Trophoblast cell (in vitro differentiated cells and primary cell): ENCODE results near the gene RASL10B.

Experiments used
- DNase-seq, 2 donors: peaks; one replicate each; pipeline ENCODE4 v3.0.0-alpha.2; 2016
- H2AFZ ChIP-seq: 2 replicates; pipeline ENCODE4 v1.6.1; 2013; ENCODE audit warnings: low read length, moderate library complexity, mild to moderate bottlenecking; ENCODE audit not compliant: insufficient read depth, poor library complexity
- H2AK5ac ChIP-seq: 2 replicates; pipeline ENCODE4 v1.6.1; 2013; ENCODE audit warnings: mild to moderate bottlenecking, low read length
- H2BK120ac ChIP-seq: 2 replicates; pipeline ENCODE4 v1.6.1; 2013; ENCODE audit warnings: low read length, mild to moderate bottlenecking, moderate library complexity; ENCODE audit not compliant: insufficient read depth, poor library complexity
- H2BK12ac ChIP-seq: 2 replicates; pipeline ENCODE4 v1.6.1; 2013; ENCODE audit warnings: mild to moderate bottlenecking, low read length, moderate library complexity
- H2BK5ac ChIP-seq: 2 replicates; pipeline ENCODE4 v1.6.1; 2013; ENCODE audit warnings: low read length, low read depth, moderate library complexity, mild to moderate bottlenecking; ENCODE audit not compliant: poor library complexity
- H3K14ac ChIP-seq: 2 replicates; pipeline ENCODE4 v1.6.1; 2013; ENCODE audit warnings: mild to moderate bottlenecking, low read length
- H3K18ac ChIP-seq: 2 replicates; pipeline ENCODE4 v1.6.1; 2013; ENCODE audit warnings: mild to moderate bottlenecking, low read length
- H3K23ac ChIP-seq: 2 replicates; pipeline ENCODE4 v1.6.1; 2013; ENCODE audit warnings: low read length
- H3K27ac ChIP-seq: 2 replicates; pipeline ENCODE4 v1.5.1; 2013; ENCODE audit warnings: low read depth, mild to moderate bottlenecking, inconsistent platforms, low read length, moderate library complexity
- H3K27me3 ChIP-seq: 2 replicates; pipeline ENCODE4 v1.6.1; 2013; ENCODE audit warnings: inconsistent platforms, mild to moderate bottlenecking, low read length, moderate library complexity; ENCODE audit not compliant: insufficient read depth
- H3K36me3 ChIP-seq, 2 experiments: 1 replicate in 1 of 2; 2 replicates in 1 of 2; pipeline ENCODE4 v1.6.1; 2013; ENCODE audit warnings: low read length in 2 of 2, mild to moderate bottlenecking in 2 of 2, moderate library complexity in 1 of 2; ENCODE audit not compliant: insufficient read depth in 2 of 2, control insufficient read depth in 1 of 2
- H3K4ac ChIP-seq: 2 replicates; pipeline ENCODE4 v1.6.1; 2013; ENCODE audit warnings: low read depth, mild to moderate bottlenecking, low read length, moderate library complexity
- H3K4me1 ChIP-seq, 2 experiments: 1 replicate in 1 of 2; 2 replicates in 1 of 2; pipeline ENCODE4 v1.6.1; 2013; ENCODE audit warnings: low read length in 2 of 2, mild to moderate bottlenecking in 2 of 2, moderate library complexity in 1 of 2; ENCODE audit not compliant: insufficient read depth in 2 of 2, control insufficient read depth in 1 of 2
- H3K4me2 ChIP-seq: 2 replicates; pipeline ENCODE4 v1.6.1; 2013; ENCODE audit warnings: inconsistent platforms, mild to moderate bottlenecking, low read length, moderate library complexity
- H3K4me3 ChIP-seq: 2 replicates; pipeline ENCODE4 v1.5.1; 2013; ENCODE audit warnings: mild to moderate bottlenecking, low read depth, low read length, inconsistent platforms
- H3K79me1 ChIP-seq: one replicate; pipeline ENCODE4 v1.6.1; 2013; ENCODE audit warnings: low read length
- H3K79me2 ChIP-seq: 2 replicates; pipeline ENCODE4 v1.6.1; 2013; ENCODE audit warnings: low read length, mild to moderate bottlenecking; ENCODE audit not compliant: control insufficient read depth, insufficient read depth, poor library complexity
- H3K9ac ChIP-seq: 2 replicates; pipeline ENCODE4 v1.6.1; 2013; ENCODE audit warnings: mild to moderate bottlenecking, low read length
- H3K9me3 ChIP-seq: 2 replicates; pipeline ENCODE4 v1.6.1; 2013; ENCODE audit warnings: low read depth, mild to moderate bottlenecking, control low read depth, inconsistent platforms, low read length; ENCODE audit not compliant: insufficient read depth
- H4K12ac ChIP-seq: 2 replicates; pipeline ENCODE4 v1.6.1; 2013; ENCODE audit warnings: low read depth, mild to moderate bottlenecking, low read length, moderate library complexity
- H4K8ac ChIP-seq: 2 replicates; pipeline ENCODE4 v1.6.1; 2013; ENCODE audit warnings: low read depth, mild to moderate bottlenecking, low read length, moderate library complexity
- H4K91ac ChIP-seq: one replicate; pipeline ENCODE4 v1.6.1; 2013; ENCODE audit warnings: low read depth, mild to moderate bottlenecking, low read length, moderate library complexity
- WGBS: extraction: QIAGEN DNeasy Blood & Tissue Kit; methylation state at CpG from one replicate; pipeline ENCODE4 v1.1.7; 2013; ENCODE audit warnings: missing lambda C conversion rate; ENCODE audit not compliant: insufficient read length, insufficient coverage; ENCODE audit errors: extremely low coverage; 5-methylcytosine and 5-hydroxymethylcytosine counted together

RASL10B gene

DNA sequence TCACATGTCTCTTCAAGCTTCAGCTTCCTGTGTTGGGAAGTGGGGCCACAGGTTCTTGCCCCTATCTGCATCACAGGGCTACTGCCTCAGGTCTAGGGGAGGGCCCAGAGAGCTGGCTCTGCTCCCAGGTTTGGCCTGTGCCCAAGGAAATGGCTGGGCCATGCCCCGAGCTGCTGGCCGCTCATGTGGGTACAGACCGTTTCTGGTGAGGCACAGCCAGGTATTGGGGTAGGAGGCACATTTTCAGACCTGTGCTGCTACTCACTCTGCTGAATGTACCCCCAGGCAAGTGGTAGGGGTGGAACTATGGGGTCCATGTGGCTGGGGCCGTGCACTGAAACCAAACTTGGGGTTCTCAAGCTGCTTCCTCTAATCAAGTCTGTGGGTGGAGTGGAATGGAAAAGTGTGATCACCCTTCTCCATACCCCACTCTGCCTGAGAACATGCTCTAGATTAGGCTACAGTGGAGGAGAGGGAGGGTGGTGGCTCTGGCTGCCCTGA lies 17.0 kb downstream of the RASL10B start:
- no peaks in the 10 kb centered on the region for H3K36me3 ChIP-seq
- no CpG with 5 or more reads among the region's 4 CpGs for WGBS
- H2BK5ac ChIP-seq: no peak overlapping the region
- H3K79me2 ChIP-seq: no peaks in the 10 kb centered on the region
- no peak overlapping the region for H3K4ac ChIP-seq
- H3K14ac ChIP-seq: no peak overlapping the region
- H4K91ac ChIP-seq: no peak overlapping the region
- no peaks in the 10 kb centered on the region for H3K79me1 ChIP-seq
- peaks cover 3% of the 10 kb centered on the region for H3K9me3 ChIP-seq
- H3K4me1 ChIP-seq: peaks cover 5% of the 10 kb centered on the region in 2 experiments
- no peak overlapping the region for H3K9ac ChIP-seq
- H2BK120ac ChIP-seq: no peak overlapping the region
- no peak overlapping the region for H3K23ac ChIP-seq
- H2AK5ac ChIP-seq: no peak overlapping the region
- H2BK12ac ChIP-seq: no peak overlapping the region
- no peak overlapping the region for H3K4me3 ChIP-seq
- no peak overlapping the region for H3K4me2 ChIP-seq
- no peaks in the 10 kb centered on the region for H3K27me3 ChIP-seq
- H4K8ac ChIP-seq: no peak overlapping the region
- DNase-seq: no peak
- no peak overlapping the region for H3K27ac ChIP-seq
- no peak overlapping the region for H3K18ac ChIP-seq
- no peak overlapping the region for H2AFZ ChIP-seq
- no peak overlapping the region for H4K12ac ChIP-seq

DNA sequence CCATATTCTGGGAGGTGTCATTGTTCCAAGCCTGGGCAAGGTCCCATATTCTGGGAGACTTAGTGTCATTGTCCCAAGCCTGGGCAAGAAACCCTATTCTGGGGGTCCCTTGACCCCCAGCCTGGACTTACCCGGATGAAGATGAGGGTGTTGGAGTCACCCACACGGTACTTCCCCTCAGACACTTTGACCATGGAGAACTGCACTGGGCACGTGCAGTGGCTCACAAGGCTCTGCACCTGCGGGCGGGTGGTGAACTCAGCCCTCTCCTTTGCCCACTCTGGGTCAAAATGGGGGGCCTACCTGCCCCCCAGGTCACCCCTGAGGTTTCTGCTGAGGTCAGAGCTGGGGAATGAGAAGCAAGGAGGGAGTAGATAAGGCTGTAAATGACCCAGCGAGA lies 17.5 kb downstream of the RASL10B start:
- H2BK12ac ChIP-seq: no peak overlapping the region
- no peak overlapping the region for H3K14ac ChIP-seq
- no peak overlapping the region for H3K9ac ChIP-seq
- H3K27ac ChIP-seq: no peak overlapping the region
- H3K79me2 ChIP-seq: no peaks in the 10 kb centered on the region
- H3K4ac ChIP-seq: no peak overlapping the region
- DNase-seq: no peak
- no peak overlapping the region for H4K12ac ChIP-seq
- H3K27me3 ChIP-seq: no peaks in the 10 kb centered on the region
- H4K8ac ChIP-seq: no peak overlapping the region
- peaks cover 5% of the 10 kb centered on the region in 2 experiments for H3K4me1 ChIP-seq
- no CpG with 5 or more reads among the region's 6 CpGs for WGBS
- no peak overlapping the region for H3K4me3 ChIP-seq
- no peaks in the 10 kb centered on the region for H3K36me3 ChIP-seq
- H2BK120ac ChIP-seq: no peak overlapping the region
- peaks cover 3% of the 10 kb centered on the region for H3K9me3 ChIP-seq
- no peak overlapping the region for H3K4me2 ChIP-seq
- H3K23ac ChIP-seq: no peak overlapping the region
- H3K79me1 ChIP-seq: no peaks in the 10 kb centered on the region
- H2AK5ac ChIP-seq: no peak overlapping the region
- no peak overlapping the region for H2AFZ ChIP-seq
- no peak overlapping the region for H3K18ac ChIP-seq
- H2BK5ac ChIP-seq: no peak overlapping the region
- H4K91ac ChIP-seq: no peak overlapping the region

- no peak overlapping the region for H2BK12ac ChIP-seq
- no peak overlapping the region for H2AK5ac ChIP-seq
- H2AFZ ChIP-seq: no peak overlapping the region
- H4K8ac ChIP-seq: no peak overlapping the region
- no peaks in the 10 kb centered on the region for H3K79me2 ChIP-seq
- H3K36me3 ChIP-seq: no peaks in the 10 kb centered on the region
- H3K14ac ChIP-seq: no peak overlapping the region
- WGBS: no CpG with 5 or more reads among the region's 35 CpGs
- H4K12ac ChIP-seq: no peak overlapping the region
- H3K27me3 ChIP-seq: no peaks in the 10 kb centered on the region
- no peak overlapping the region for H3K27ac ChIP-seq
- H3K79me1 ChIP-seq: no peaks in the 10 kb centered on the region
- H3K23ac ChIP-seq: no peak overlapping the region
- no peak overlapping the region for H3K4ac ChIP-seq
- no peak overlapping the region for H3K18ac ChIP-seq
- H3K4me3 ChIP-seq: peak overlapping the region; percentile 32
- peaks cover 5% of the 10 kb centered on the region in 2 experiments for H3K4me1 ChIP-seq
- H2BK120ac ChIP-seq: no peak overlapping the region
- peak overlapping the region; percentile 27 for H3K4me2 ChIP-seq
- H3K9me3 ChIP-seq: peaks cover 1% of the 10 kb centered on the region
- H3K9ac ChIP-seq: no peak overlapping the region
- no peak overlapping the region for H4K91ac ChIP-seq
- no peak for DNase-seq
- no peak overlapping the region for H2BK5ac ChIP-seq
Observed at GRCh38 chr17:35749560-35750412, 18.3 kb downstream of the RASL10B start.

DNA sequence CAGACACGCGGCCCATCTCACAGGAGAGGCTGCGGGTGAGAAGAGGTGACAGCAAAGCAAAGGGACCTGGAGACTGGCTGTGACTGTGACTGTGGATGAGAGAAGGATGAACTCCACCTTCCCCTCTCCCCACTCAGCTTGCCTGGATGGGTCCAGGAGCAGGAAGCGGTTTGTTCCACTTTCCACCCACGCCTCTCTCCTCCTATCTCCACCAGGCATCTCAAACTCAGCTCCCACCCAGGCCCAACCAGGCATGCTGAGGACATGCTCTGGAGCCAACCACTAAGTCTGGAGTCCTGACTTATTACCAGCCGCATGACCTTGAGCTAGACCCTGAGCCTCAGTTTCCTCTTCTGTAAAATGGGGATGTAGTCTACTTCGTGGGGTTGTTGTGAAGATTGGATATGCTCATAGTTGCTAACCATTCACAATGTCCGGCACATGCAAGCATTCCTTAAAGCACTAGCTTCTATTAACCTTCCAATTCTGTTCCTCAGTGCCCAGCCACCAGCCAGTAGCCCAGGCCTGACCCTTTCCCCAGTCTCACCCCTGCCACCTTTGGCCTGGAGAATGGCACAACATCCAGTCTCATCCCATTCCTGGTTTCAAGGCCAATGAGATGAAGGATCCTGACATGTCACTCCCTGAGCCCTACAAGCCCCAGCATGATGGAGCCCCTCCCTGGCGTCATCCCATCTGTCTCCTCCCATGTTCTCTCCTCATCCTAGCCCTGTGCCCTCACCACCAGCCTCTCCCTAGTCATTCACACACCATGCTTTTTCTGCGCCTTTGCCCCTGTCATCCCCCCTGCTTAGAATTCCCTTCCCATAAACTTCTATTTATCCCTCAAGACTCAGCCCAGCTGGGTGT lies 19.3 kb downstream of the RASL10B start:
- Histone ChIP-seq H4K12ac (no peak overlapping the region), H2BK120ac (no peak overlapping the region), H3K79me1 (no peaks in the 10 kb centered on the region), H3K14ac (no peak overlapping the region), H3K9me3 (no peaks in the 10 kb centered on the region), H3K18ac (no peak overlapping the region), H3K4ac (no peak overlapping the region), H4K8ac (no peak overlapping the region), H3K36me3 (no peaks in the 10 kb centered on the region), H3K79me2 (no peaks in the 10 kb centered on the region), H2BK12ac (no peak overlapping the region), H3K23ac (no peak overlapping the region), H2BK5ac (no peak overlapping the region), H3K4me1 (peaks cover 5% of the 10 kb centered on the region in 2 experiments), H2AK5ac (no peak overlapping the region), H3K9ac (no peak overlapping the region), H4K91ac (no peak overlapping the region), H3K27me3 (no peaks in the 10 kb centered on the region), H2AFZ (no peak overlapping the region), H3K27ac (no peak overlapping the region), H3K4me3 (no peak overlapping the region), H3K4me2 (no peak overlapping the region)
- no CpG with 5 or more reads among the region's 10 CpGs for WGBS
- DNase-seq: no peak
